Melanocyte of skin (primary cell): ENCODE data around the gene MSI2. TPM values are rescaled to one million over a fixed set of nuclear protein-coding genes. Genes with fewer than 3 reads are reported as not detected.

ENCODE experiments used
- small RNA-seq, 2 donors: library from RNA; depleted of rRNA; stranded (forward); fragments of <200 nt; gene quantifications; one replicate each; pipeline ENCODE3, GENCODE V24; 2012
- total RNA-seq, 2 donors: library from RNA; depleted of rRNA; stranded (reverse); fragments of >200 nt; gene quantifications; 2 replicates each; pipeline ENCODE4 v1.2.3, GENCODE V29; 2012

Gene MSI2
- 10 to 100 TPM; 37.2 to 68.9 TPM for total RNA-seq

GRCh38 chr17:57255776-57256681 is at the start of gene MSI2:
MSI2 (plus strand) TSS chr17:57256523; CDS start chr17:57256743, 220 bp downstream.

Small RNA genes within 50 kb of the gene (small RNA-seq; reads per million reads assigned to genes)
- gene RN7SL449P: 0 reads per million in 2 donors
- gene RNU7-134P: 0 reads per million in 2 donors

Other genes starting within 250 kb of the MSI2 start
- gene AKAP1, start 171.3 kb upstream of the MSI2 start, total RNA-seq: 10 to 100 TPM; 26.2 to 30.6 TPM